ENCODE measurements around the gene TCF4.

TCF4 gene

DNA sequence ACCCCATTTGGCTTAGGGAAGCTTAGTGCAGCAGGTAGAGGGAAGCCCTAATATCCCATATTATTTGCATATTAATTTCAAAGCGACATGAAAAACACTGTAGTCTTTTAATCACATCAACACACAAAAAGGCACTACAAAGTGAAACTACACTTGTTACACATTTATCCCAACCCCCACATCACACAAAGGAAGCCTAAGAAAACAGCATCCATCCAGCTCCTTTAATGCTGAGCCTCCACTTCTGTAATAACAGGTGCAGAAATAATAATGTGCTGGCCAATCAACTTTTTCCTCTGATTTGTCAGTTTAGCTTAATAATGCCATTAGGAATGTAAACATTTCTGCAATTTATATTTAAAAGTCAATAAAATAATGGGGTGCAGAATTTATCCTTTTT, 274.0 kb downstream of the TCF4 start:
- no peak for DNase-seq

DNA sequence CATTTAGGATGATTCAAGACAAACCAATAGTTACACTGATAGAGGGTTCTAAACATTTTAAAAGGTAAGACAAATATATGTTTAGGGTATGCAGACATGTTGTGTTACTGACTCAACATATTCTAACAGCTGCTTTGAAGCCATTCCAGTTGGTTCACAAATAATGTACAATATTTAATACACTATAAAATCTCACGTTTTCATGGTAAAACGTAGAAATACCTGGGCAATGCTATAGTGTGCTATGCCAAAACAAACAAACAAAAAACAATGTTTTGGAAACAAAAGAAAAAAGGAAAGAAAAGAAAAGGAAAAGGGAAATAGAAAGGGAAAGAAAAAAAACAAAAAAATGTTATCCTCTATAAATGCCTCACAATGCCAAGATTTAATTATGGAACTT, 277.1 kb downstream of the TCF4 start:
- DNase-seq, result no peak

DNA sequence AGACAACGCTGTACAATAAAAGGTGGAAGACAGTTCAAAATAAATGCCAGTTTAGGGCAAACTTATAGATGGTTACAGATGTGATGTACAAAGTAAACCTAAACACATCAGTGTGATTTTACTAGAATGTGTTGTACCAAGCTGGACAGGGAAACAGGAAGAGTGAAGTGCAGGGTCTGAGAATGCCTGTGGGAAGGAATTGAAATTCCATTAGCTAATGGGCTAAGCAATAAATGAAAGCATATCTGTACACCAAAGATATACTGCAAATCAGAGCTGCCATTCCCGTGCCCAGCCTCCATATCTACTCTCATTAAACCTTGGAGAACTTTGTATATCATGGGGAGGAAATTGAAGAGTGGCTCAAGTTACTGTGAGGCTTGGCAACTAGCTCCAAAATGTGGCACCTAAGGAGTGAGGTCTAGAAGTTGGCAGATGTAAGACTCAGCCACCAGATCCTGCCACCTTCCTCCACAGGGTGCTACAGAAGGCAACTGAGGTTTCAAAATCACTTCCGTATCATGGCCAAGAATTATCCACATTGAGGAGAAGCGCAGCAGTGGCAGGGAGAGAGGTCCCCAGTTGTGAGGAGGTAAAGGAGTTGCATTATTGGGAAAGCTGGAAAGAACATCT, 277.8 kb downstream of the TCF4 start:
- no peak for DNase-seq

DNA sequence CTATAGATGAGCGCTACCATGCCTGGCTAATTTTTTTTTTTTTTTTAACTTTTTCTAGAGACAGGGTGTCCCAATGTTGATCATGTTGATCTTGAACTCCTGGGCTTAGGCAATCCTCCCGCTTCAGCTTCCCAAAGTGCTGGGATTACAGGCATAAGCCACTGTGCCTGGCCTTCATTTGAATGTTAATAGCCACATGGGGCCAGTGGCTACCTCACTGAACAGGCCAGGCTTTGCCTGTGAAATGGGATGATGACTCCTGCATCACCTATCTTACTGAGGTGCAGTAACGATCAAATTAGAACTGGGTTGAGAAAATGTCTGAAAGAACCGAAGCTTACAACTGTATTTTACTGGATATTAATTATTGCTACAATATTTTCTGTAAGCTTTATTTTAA, 278.7 kb downstream of the TCF4 start:
- DNase-seq, result no peak

DNA sequence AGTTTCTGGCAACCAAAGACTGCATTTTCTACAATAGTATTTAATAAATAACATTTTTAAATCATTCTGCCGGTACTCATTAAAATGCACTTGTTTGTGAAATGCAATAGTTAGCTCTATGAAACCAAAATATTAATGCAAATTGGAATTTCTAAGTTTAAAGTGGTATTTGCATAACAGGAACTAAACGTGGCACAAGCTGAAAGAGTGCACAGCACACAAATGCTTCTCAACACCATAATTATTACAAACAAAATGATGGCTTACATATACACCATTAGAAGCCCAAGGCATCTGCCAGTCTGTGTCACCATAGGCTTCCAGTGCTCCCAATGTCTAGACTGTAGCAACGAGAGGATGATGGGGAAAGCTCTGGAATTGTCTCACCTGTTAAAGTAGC, 280.5 kb downstream of the TCF4 start:
- no peak for DNase-seq

DNA sequence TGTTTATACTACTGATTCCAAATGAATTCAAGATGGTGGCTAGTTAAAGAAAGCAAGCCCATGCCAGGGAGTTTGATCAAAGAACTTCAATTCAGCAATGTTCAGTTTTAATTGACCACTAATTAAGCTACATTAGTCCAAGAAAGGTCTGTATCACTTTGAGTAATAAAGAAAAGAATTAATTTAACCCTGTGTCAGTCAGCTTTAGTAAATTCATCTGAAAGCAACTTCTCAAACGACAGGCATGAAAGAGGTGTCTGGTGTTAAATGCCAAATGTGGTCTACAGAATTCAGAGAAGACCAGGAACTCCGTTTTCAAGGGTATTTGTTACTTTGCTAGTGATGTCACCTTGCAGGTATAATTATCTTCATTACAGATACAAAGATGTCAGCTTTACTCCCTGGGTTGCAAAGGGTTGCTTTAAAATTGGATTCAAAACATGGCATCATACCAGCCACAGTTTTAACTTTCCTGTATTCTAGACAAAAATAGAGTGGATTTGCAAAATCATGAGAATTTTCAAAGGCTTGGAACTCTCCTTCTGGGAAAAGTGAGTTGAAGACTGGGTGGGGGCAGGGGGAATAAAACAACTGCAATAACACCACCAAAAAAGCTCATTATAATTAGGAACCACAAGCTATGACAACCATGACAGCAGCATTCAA, 281.5 kb downstream of the TCF4 start:
- no peak for DNase-seq

DNA sequence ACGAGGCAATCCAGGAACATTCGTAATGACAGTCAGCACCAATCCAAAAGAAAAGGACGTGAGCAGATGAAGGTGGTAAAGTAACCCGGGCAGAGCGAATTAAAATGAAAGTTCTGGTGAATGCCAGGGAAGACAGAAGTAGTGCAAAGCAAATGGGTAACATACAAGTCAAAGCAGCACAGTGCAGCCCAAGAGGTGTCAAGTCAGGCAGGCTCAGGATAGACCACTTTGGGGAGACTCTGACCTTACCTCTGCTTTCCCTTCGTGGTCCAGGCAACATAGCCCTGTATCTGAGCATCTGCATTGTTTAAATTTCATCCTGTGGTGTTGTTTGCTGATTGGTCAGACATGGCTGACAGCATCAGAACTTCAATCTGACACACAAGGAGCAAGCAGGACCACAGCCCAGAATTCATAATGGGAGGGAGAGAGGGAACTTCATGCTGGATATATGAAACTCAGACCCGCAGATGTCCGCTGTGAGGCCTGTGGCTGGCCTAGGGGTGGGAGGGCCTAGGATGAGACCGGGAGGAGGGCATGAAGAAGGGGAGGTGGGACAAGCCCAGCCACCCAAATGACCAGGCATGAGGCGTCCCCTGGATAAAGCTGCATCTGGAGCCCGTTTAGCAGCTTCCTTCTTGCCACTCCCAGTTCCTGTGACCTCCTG, 285.7 kb downstream of the TCF4 start:
- no peak for DNase-seq

DNA sequence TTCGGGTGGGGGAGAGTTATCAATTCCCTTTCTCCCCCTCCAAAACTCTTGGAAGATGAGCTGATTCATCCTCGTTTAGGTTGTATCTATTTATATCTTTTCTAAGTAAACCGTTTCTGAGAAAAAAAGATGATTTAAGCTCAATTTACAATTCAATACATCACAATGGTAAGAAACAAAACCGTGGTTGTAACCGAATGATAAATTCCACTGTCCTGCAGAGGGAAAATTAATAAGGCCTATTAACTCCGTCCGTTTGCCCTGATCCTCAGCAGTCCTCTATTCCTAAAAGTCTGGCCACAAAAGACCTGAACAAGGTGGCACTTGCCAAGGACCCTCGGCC, 286.2 kb downstream of the TCF4 start:
- no peak for DNase-seq

DNA sequence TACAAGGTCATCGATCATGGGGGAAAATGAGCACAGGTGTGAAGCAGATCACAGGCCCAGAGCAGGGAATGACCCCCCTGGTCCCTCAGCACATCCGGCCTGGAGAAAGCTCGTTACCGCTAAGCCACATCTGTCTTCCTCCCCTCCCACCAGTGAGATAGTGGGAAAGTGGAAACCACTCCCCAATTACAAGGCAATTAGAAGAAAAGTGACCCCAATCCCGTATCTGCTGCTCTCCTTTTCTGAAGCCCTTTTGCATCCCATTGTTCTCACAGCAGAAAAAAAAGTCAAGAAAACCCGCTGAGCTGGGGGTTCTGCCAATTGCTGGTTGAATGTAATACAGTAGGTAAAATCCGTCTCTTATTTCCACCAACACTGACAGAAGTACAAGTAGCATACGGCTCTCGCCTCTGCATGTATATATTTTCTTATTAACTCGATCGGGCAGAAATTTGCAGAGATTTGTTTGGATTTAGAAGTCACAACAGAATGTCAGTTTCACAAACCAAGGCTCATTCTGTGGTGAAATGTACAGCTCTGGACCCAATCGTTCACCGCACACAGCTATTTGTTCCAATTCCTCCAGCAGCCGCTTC, 287.0 kb downstream of the TCF4 start:
- DNase-seq, result no peak

GRCh38 chr18:55300421-55300935, 287.5 kb downstream of the TCF4 start:
- DNase-seq, result no peak

- no peak for DNase-seq
These were observed 291.2 kb downstream of the TCF4 start for GRCh38 chr18:55296778-55297177.

DNA sequence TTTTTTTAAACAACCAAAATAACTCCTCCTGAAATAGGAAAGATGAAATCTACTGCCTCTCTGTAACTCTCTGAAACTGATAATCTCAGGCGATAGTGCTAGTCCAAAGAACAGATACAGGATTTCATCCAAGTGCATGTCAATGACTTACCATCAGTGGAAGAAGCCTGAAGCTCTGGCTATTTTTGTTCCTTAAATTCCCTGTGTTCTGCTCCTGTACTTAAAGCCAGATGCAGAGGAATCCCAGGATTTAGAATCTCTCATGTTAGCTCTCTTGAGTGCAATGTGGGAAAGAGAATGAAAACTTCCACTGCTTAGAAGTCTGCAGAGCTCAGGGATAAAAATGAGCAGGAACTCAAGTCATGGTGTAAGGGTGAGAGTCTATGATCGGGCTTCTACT, 291.9 kb downstream of the TCF4 start:
- no peak for DNase-seq

- no peak for DNase-seq
These were observed 297.1 kb downstream of the TCF4 start for GRCh38 chr18:55290898-55291297.

DNA sequence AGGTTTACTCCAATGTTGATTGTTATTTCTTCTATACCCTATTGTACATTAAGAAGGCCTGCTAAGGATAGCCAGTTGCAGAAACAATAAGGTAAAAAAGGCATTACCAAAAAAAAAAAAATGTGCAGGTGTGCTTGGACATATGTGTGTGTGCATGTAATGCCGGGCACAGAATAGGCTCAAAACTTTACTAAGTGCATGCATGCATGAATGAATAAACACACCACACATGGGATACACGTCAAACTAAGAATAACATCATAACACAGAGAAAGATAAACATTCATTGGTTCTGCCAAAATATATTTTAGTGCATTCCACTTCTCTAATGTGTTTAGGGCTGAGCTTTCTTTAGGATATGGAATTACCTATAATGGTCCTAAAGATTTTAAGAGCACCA, 298.2 kb downstream of the TCF4 start:
- DNase-seq, result no peak

GRCh38 chr18:55289048-55289447, 298.9 kb downstream of the TCF4 start:
- DNase-seq, result no peak

DNA sequence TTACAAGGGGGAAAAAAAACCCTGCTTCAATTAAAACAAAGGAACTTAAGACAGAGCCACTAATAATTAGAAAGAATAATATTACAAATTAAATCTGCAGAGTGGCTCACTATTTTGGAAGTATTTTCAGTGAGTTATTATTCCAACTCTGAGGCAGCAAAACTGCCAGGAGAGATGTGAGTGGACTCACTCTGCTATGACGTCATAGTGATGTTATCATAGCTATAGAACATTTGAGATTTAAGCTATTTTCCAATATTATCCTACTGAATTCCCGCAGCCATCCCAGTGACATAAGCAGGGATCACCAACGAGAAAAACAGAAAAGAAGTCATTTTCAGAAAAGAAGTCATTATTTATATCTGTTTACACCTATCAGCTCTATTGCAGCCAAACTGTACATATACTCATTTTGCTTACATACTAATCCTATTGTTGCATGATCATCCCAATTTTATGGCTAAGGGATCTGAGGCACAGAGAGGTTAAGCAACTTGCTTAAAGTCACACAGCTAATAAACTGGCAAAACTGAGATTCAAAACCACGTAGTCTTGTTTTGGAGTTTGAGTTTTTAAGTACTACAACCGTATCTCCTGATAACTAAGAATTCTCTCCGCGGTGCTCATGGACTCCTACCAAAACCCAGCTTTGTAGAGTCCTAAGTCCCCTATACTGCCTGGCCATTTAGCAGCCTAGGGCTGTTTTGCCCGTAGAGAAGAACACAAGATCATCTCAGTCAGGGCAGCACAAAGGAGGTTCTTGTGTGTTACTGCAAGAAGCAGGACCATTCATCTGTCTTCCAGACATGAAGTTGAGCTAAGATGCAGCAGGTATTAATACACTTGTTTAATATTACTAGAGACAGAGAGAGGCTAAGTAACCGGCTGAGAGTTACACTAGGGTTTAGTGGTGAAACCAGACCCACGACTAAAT, 299.8 kb downstream of the TCF4 start:
- no peak for DNase-seq

GRCh38 chr18:55287149-55287806, 300.7 kb downstream of the TCF4 start:
- DNase-seq, result no peak

DNA sequence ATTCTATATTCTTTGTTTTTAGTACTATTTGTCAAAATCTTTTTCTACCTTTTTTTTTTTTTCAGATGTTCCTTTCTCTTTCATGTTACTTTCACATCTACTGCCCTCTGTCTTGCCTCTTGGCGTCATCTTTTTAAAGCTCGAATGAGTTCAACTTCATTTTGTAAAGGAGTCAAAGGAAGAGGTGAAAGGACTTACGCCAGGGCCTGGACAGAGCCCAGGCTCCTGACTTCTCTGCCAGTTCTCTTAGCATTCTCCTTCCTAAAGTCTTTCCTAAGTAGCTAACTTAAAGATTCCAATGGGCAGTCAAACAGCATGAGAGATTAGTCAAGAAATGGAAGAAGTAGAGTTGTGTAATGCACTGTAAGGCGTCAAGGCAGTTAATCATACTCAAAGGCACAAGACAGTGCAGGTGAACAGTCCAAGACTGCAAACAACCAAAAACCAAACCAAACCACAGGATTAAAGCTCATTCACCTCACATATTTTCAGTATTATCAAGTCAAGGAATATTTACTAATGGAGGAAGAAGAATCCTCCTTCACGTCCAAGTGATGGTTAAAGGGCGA, 301.7 kb downstream of the TCF4 start:
- DNase-seq, result no peak

GRCh38 chr18:55284614-55285013, 303.4 kb downstream of the TCF4 start:
- DNase-seq, result no peak

DNA sequence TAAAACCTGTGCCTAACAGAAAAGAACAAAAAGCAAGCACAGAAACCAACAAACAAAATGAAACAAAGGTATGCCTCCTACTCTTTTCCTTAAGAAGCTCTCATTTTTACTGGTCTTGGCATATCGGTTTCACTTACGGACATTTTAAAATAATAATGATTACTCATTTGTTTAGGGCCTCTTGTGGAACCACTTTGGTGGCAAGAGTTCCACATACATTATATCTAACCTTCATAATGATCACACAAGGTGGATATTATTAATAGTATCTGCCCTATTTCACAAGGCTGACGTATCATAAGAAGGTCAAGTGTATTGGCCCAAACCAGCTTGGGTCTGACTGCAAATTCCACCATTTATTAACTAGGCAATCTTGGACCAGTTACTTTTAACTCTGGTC, 304.7 kb downstream of the TCF4 start:
- DNase-seq, result no peak

- peak; percentile 27 for DNase-seq
These were observed 307.5 kb downstream of the TCF4 start for GRCh38 chr18:55280503-55280902.

Measured in DMS53 (cell line).